ENCODE results near the gene KANK2. TPM values are rescaled to one million over a fixed set of nuclear protein-coding genes. Genes with fewer than 3 reads are reported as not detected.

KANK2 gene
- total and polyA plus RNA-seq, 2 of the 13 experiments (the other 11 are each of a cell fraction or from before 2014, with no cell fraction given), result 5.7 to 12.9 TPM

- POLR2A ChIA-PET, result no interaction called here
- Histone ChIP-seq H4K20me1 (ENCODE audit: insufficient read depth, low read length) (no peaks in the 10 kb centered on the region; the same call in 1 of the 2 replicates), H3K4me3 (replicated peaks in 1 of 3; ENCODE audit: insufficient read depth in 1 of 3, low read depth in 2 of 3, low read length in 3 of 3) (no peak overlapping the region), H3K27me3 (ENCODE audit: control insufficient read depth in 1 of 2, insufficient read depth in 2 of 2, low read length in 2 of 2) (no peaks in the 10 kb centered on the region), H3K27ac (ENCODE audit: extremely low read length, insufficient read depth, low read length) (peak overlapping the region; percentile 23), H3K36me3 (replicated peaks in 1 of 2; ENCODE audit: control insufficient read depth in 1 of 2, insufficient read depth in 2 of 2, low read length in 2 of 2) (peaks cover 3 to 14% of the 10 kb centered on the region in 2 experiments; a peak in 3 of 5 replicates), H3K9me3 (ENCODE audit: low read length) (no peaks in the 10 kb centered on the region), H3K4me1 (ENCODE audit: insufficient read depth, low read length) (peaks cover 49% of the 10 kb centered on the region), H3K79me2 (ENCODE audit: insufficient read depth, low read length) (peaks cover 10% of the 10 kb centered on the region), H3K9ac (ENCODE audit: insufficient read depth, low read depth, low read length) (no peak overlapping the region), H3K4me2 (ENCODE audit: low read depth, low read length) (peak overlapping the region; percentile 43), H2AFZ (ENCODE audit: low read length) (no peak overlapping the region)
- DNase-seq (ENCODE audit: low spot score) (no peak), ATAC-seq (no peak), FAIRE-seq (no peak)
- no TSS peak for BruUV-seq (replicated peaks)
- intact Hi-C loops (cut with micrococcal nuclease; ENCODE audit: unreplicated experiment) (loop anchor here (2.0 kb wide), 1 partner anchor 21 kb away; no protein-coding TSS in a partner anchor), in situ Hi-C loops (cut with HindIII; ENCODE audit: extremely low pct_ligation_motif_present, low pct_unique_long_range_greater_than_20kb) (no loop called here)
- WGBS (ENCODE audit: low lambda C conversion rate), result 94% methylated on average over 7 of the region's 7 CpGs
- CTCF ChIA-PET (ENCODE audit: low intra/inter-chr PET ratio, low total read pairs), result no interaction called here
- 0 out of 2 replicates have a peak, but pooled peaks have one; percentile 8 for TF ChIP-seq PAF1 (CRISPR knock-in tag; IDR thresholded peaks at IDR 0.05)
- 0 out of 2 replicates have a peak, but pooled peaks have one; percentile 12 for TF ChIP-seq ZNF782 (CRISPR knock-in tag; IDR thresholded peaks at IDR 0.05; ENCODE audit: borderline replicate concordance)
- no peak for TF ChIP-seq TBX3 (IDR thresholded peaks at IDR 0.05; ENCODE audit: borderline replicate concordance)
- TF ChIP-seq ZNF160 (CRISPR knock-in tag; IDR thresholded peaks at IDR 0.05), result 0 out of 2 replicates have a peak, but pooled peaks have one; percentile 10
- 0 out of 2 replicates have a peak, but pooled peaks have one; percentile 3 for TF ChIP-seq IRF2 (CRISPR knock-in tag; IDR thresholded peaks at IDR 0.05)
- no peak for TF ChIP-seq WIZ (CRISPR knock-in tag; IDR thresholded peaks at IDR 0.05)
- no peak for TF ChIP-seq ETV5 (CRISPR knock-in tag; IDR thresholded peaks at IDR 0.05; ENCODE audit: borderline replicate concordance)
- 0 out of 2 replicates have a peak, but pooled peaks have one; percentile 8 for TF ChIP-seq ZNF691 (CRISPR knock-in tag; IDR thresholded peaks at IDR 0.05; ENCODE audit: borderline replicate concordance, low read depth)
- no peak for TF ChIP-seq ZNF207 (IDR thresholded peaks at IDR 0.05; ENCODE audit: borderline replicate concordance)
- 0 out of 2 replicates have a peak, but pooled peaks have one; percentile 14 for TF ChIP-seq BORCS8-MEF2B (CRISPR knock-in tag; IDR thresholded peaks at IDR 0.05)
- peak; percentile 28; the same call in 1 of the 2 replicates for TF ChIP-seq BCL3 (CRISPR knock-in tag; IDR thresholded peaks at IDR 0.05)
- no peak for TF ChIP-seq ZNF354B (CRISPR knock-in tag; IDR thresholded peaks at IDR 0.05)
- peak; percentile 18; the same call in 1 of the 2 replicates for TF ChIP-seq SSRP1 (CRISPR knock-in tag; IDR thresholded peaks at IDR 0.05)
- TF ChIP-seq POLR2AphosphoS5 (IDR thresholded peaks at IDR 0.05; ENCODE audit: low read depth, low read length), result 0 out of 2 replicates have a peak, but pooled peaks have one; percentile 38
- 0 out of 2 replicates have a peak, but pooled peaks have one; percentile 41 for TF ChIP-seq ZNF44 (CRISPR knock-in tag; IDR thresholded peaks at IDR 0.05)
- peak; percentile 17 for TF ChIP-seq AGO1 (IDR thresholded peaks at IDR 0.05; ENCODE audit: low read depth, low read length, poor library complexity, severe bottlenecking)
- TF ChIP-seq ZNF18 (CRISPR knock-in tag; IDR thresholded peaks at IDR 0.05; ENCODE audit: insufficient replicate concordance), result no peak
- peak; percentile 3; the same call in 1 of the 2 replicates for TF ChIP-seq ZBTB33 (CRISPR knock-in tag; IDR thresholded peaks at IDR 0.05)
- TF ChIP-seq ZSCAN20 (CRISPR knock-in tag; IDR thresholded peaks at IDR 0.05; ENCODE audit: borderline replicate concordance), result no peak
- peak; percentile 72 for TF ChIP-seq ZMYM3 (CRISPR knock-in tag; IDR thresholded peaks at IDR 0.05)
Measured at GRCh38 chr19:11243798-11244169, 46.4 kb upstream of the KANK2 start.

All from HepG2 (cell line).